Right lobe of liver (tissue), 6 donors: Measurements from ENCODE around the gene FILIP1. TPM values are rescaled to one million over a fixed set of nuclear protein-coding genes. Genes with fewer than 3 reads are reported as not detected.

Source experiments
- ATAC-seq, 4 donors: fragments of 200-7000 bp; cut with Tn5 transposase; one replicate each; pipeline ENCODE4 v1.9.1; 2020; ENCODE audit warnings: mild to moderate bottlenecking in 4 of 4, moderate library complexity in 4 of 4
- DNase-seq, 3 donors: peaks; one replicate each; pipeline ENCODE4 v3.0.0-alpha.2; 2020
- H3K27ac ChIP-seq, 3 donors: fragments of 200-600 bp; one replicate each; pipeline ENCODE4 v1.8.0; 2022
- H3K27me3 ChIP-seq, 2 donors: fragments of 200-600 bp; one replicate each; pipeline ENCODE4 v1.8.0; 2022
- H3K36me3 ChIP-seq, 4 donors: fragments of 200-600 bp; sonication (generic) in 1 of 4; one replicate each; pipeline versions ENCODE4 v1.5.1 to v1.8.0; 2017 to 2022; ENCODE audit warnings: control low read depth in 1 of 4
- H3K4me1 ChIP-seq, 4 donors: fragments of 200-600 bp; sonication (generic) in 1 of 4; one replicate each; pipeline versions ENCODE4 v1.5.1 to v1.8.0; 2017 to 2022; ENCODE audit warnings: control low read depth in 1 of 4
- H3K4me3 ChIP-seq, 3 donors: fragments of 200-600 bp; one replicate each; pipeline ENCODE4 v1.8.0; 2022
- H3K9me3 ChIP-seq, 4 donors: fragments of 200-600 bp; sonication (generic) in 1 of 4; one replicate each; pipeline versions ENCODE4 v1.5.1 to v1.8.0; 2017 to 2022; ENCODE audit warnings: control low read depth in 1 of 4
- CTCF ChIP-seq, 4 donors: fragments of 200-600 bp in 3 of 4; fragments of 450-650 bp in 1 of 4; IDR thresholded peaks; one replicate each; pipeline versions ENCODE4 v1.5.1 to v1.8.0; 2016 to 2022; ENCODE audit warnings: antibody characterized with exemption in 4 of 4, mild to moderate bottlenecking in 2 of 4
- POLR2A ChIP-seq: fragments of 450-650 bp; IDR thresholded peaks from one replicate; pipeline ENCODE4 v1.6.1; 2017; ENCODE audit warnings: antibody characterized with exemption, mild to moderate bottlenecking
- WGBS: methylation state at CpG from one replicate; pipeline ENCODE4 v1.1.6; 2018; ENCODE audit warnings: low coverage, low lambda C conversion rate; ENCODE audit not compliant: insufficient coverage; ENCODE audit errors: missing lambda C conversion rate; 5-methylcytosine and 5-hydroxymethylcytosine counted together
- intact Hi-C, 2 donors: fragments of 100-400 bp; cut with DNase I; formaldehyde crosslinking; loops; one replicate each; pipeline versions ENCODE4 v1.11.2 to v1.14.1; 2022
- total RNA-seq, 6 experiments: library from RNA; depleted of rRNA in 2 of 6; stranded (reverse); fragments of >200 nt in 2 of 6; fragmentation: NEBNext Ultra II Directional in 3 of 6; extraction: Animal tissue kit (Norgen Biotek cat#: 25700) in 3 of 6; gene quantifications; one replicate each; pipeline versions ENCODE4 v1.1.0 to v1.2.4, GENCODE V29; 2016 to 2023
- donor health status: DM: no; HTN: yes; CAD: no.
- donor health status: DM: no; HTN: no; CAD: no.
- donor health status: DM: no; HTN: no; CAD: no.
- donor health status: DM: no; HTN: yes; CAD: no.
- donor health status: DM: no; HTN: yes; CAD: no.

The FILIP1 gene
- total RNA-seq, 6 experiments from 2014 or later: 0.95 to 2.2 (median 1.6) TPM

DNA sequence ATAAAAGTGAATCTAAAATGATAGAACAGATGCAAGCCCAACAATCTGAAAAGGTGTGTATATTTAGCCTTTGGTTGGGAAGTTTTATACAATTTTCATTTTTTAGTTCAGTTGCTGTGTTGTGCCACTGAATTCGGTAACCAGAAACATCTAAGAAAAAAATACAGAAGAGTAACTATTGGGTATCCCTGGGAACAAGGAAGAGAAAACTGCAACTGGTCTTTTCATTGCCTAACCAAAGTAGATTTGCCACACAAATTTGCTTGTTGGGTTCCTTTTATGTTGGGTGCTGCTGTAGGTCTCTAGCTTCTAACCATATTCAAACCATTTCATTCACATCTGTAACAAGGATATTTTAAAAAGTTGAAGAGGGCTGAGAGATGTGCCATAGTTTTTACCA lies 206.2 kb downstream of the FILIP1 start:
- Histone ChIP-seq H3K27ac (no peak overlapping the region), H3K9me3 (no peaks in the 10 kb centered on the region), H3K36me3 (no peaks in the 10 kb centered on the region), H3K27me3 (no peaks in the 10 kb centered on the region), H3K4me1 (peaks cover 0 to 18% (median 6%) of the 10 kb centered on the region in 4 donors), H3K4me3 (no peak overlapping the region)
- 67% methylated on average over 1 of the region's 1 CpG for WGBS
- no peak for TF ChIP-seq POLR2A
- TF ChIP-seq CTCF (IDR thresholded peaks at IDR 0.05): no peak
- DNase-seq (no peak), ATAC-seq (no peak)
- intact Hi-C loops: no loop called here

- intact Hi-C loops: no loop called here
- Histone ChIP-seq H3K27ac (no peak overlapping the region), H3K9me3 (no peaks in the 10 kb centered on the region), H3K27me3 (no peaks in the 10 kb centered on the region), H3K4me3 (no peak overlapping the region), H3K36me3 (no peaks in the 10 kb centered on the region), H3K4me1 (peaks cover 0 to 23% (median 8%) of the 10 kb centered on the region in 4 donors)
- ATAC-seq: no peak
- no peak for DNase-seq
- TF ChIP-seq POLR2A (no peak), CTCF (IDR thresholded peaks at IDR 0.05) (no peak)
- 89% methylated on average over 2 of the region's 2 CpGs for WGBS
Observed at GRCh38 chr6:75286955-75287354, 206.6 kb downstream of the FILIP1 start.

GRCh38 chr6:75285283-75285639 lies 208.3 kb downstream of the FILIP1 start:
- H3K9me3 ChIP-seq: no peaks in the 10 kb centered on the region
- no peaks in the 10 kb centered on the region for H3K36me3 ChIP-seq
- WGBS: 0% methylated on average over 6 of the region's 6 CpGs
- intact Hi-C loops: no loop called here
- H3K4me3 ChIP-seq: peak overlapping the region; percentile 69 to 92 (median 83)
- no peak for DNase-seq
- peaks cover 0 to 36% (median 13%) of the 10 kb centered on the region in 4 donors for H3K4me1 ChIP-seq
- TF ChIP-seq POLR2A (no peak), CTCF (IDR thresholded peaks at IDR 0.05) (no peak)
- peak in 2 of 4 donors; percentile 1 to 4 for ATAC-seq
- H3K27ac ChIP-seq: peak overlapping the region; percentile 49 to 64 (median 56)
- no peaks in the 10 kb centered on the region for H3K27me3 ChIP-seq

DNA sequence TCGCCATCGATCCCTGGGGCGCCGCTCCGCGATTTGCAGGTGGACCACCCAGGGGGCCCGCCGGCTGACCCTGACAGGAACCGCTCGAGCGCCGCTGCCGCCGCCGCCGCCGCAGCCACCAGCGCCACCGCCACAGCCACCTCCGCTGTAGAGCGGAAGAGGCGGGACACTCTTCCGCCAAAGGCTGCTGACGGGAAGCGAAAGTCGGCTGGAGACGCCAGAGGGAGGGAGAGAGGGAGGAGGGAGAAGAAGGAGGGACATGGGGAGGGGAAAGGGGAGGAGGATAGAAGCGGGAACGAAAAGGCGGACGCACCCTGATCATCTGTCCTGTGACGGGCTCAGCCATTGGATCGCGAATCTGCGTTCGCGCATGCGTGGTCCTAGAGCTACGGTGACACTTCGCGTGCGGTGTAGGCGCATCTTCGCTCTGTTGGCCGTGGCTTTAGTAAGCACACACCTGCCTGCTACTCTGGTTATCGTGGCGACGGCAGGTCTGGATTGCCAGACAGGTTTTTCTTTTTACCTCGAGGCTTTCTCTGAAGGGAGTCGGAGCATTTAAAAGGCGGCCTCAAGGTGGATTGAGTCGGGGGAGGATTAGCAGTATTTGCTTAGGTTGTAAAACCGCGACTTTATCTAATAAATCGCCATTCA lies 208.8 kb downstream of the FILIP1 start, which contains the start of gene TMEM30A:
TSS of gene TMEM30A (minus strand) at position 161 of the 651 bp plus-strand sequence. CDS start at position 7, 154 bp downstream.
- Histone ChIP-seq H3K4me1 (peaks cover 0 to 36% (median 15%) of the 10 kb centered on the region in 4 donors), H3K36me3 (no peaks in the 10 kb centered on the region), H3K4me3 (peak within 1 kb of the TSS; percentile 69 to 92 (median 83)), H3K27ac (peak within 1 kb of the TSS; percentile 71 to 85 (median 82)), H3K9me3 (no peaks in the 10 kb centered on the region), H3K27me3 (no peaks in the 10 kb centered on the region)
- ATAC-seq (peak; percentile 98 to 100 (median 98)), DNase-seq (peak; percentile 98 to 99 (median 99))
- TF ChIP-seq POLR2A (peak; percentile 93), CTCF (IDR thresholded peaks at IDR 0.05) (no peak)
- intact Hi-C loops: no loop called here
- WGBS: under 1% methylated on average over 42 of the region's 55 CpGs
